Prostate gland (tissue), 2 donors: Measurements from ENCODE around the gene DEFB131A.
"Not testable (repeated sequence)": the region's sequence is repeated elsewhere in the genome, so short reads cannot be mapped to it uniquely, and the experiment has no call there.

Experiments used
- POLR2A ChIP-seq: fragments of 450-650 bp; IDR thresholded peaks from one replicate; pipeline ENCODE4 v1.6.1; 2016; ENCODE audit warnings: antibody characterized with exemption, mild to moderate bottlenecking
- POLR2AphosphoS5 ChIP-seq: sonication (generic); formaldehyde crosslinking; IDR thresholded peaks from one replicate; pipeline ENCODE4 v1.6.1; 2017; ENCODE audit warnings: antibody characterized with exemption
- TF ChIP-seq, protein P1 (sequence below), 4 experiments: fragments of 200-600 bp in 2 of 4; fragments of 450-650 bp in 2 of 4; sonication (generic) in 2 of 4; IDR thresholded peaks; 1 replicate in 3 of 4; 2 replicates in 1 of 4; pipeline ENCODE4 v1.5.1; 2016 to 2019; ENCODE audit warnings: antibody characterized with exemption in 4 of 4, mild to moderate bottlenecking in 2 of 4, moderate library complexity in 2 of 4

- not testable (repeated sequence) for TF ChIP-seq POLR2AphosphoS5, POLR2A
- TF ChIP-seq, protein P1, sequence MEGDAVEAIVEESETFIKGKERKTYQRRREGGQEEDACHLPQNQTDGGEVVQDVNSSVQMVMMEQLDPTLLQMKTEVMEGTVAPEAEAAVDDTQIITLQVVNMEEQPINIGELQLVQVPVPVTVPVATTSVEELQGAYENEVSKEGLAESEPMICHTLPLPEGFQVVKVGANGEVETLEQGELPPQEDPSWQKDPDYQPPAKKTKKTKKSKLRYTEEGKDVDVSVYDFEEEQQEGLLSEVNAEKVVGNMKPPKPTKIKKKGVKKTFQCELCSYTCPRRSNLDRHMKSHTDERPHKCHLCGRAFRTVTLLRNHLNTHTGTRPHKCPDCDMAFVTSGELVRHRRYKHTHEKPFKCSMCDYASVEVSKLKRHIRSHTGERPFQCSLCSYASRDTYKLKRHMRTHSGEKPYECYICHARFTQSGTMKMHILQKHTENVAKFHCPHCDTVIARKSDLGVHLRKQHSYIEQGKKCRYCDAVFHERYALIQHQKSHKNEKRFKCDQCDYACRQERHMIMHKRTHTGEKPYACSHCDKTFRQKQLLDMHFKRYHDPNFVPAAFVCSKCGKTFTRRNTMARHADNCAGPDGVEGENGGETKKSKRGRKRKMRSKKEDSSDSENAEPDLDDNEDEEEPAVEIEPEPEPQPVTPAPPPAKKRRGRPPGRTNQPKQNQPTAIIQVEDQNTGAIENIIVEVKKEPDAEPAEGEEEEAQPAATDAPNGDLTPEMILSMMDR (IDR thresholded peaks at IDR 0.05): not testable (repeated sequence)
These were observed 53.6 kb downstream of the DEFB131A start for GRCh38 chr4:9497575-9498467.
